ENCODE measurements around the gene KRTAP5-11. TPM values are rescaled to one million over a fixed set of nuclear protein-coding genes. Genes with fewer than 3 reads are reported as not detected.

Gene KRTAP5-11
- total and polyA plus RNA-seq, 2 of the 4 experiments (the other 2 are of a cell fraction) = not detected

GRCh38 chr11:71539017-71539416, 43.7 kb downstream of the KRTAP5-11 start:
- no peak overlapping the region for H2AK5ac ChIP-seq (ENCODE audit: low read depth, low read length)
- BruUV-seq (replicated peaks) = no TSS peak
- H2BK120ac ChIP-seq (ENCODE audit: low read depth, low read length) = no peak overlapping the region
- H2BK15ac ChIP-seq (ENCODE audit: low read depth, low read length) = no peak overlapping the region
- CTCF ChIA-PET = no interaction called here
- no peaks in the 10 kb centered on the region for H3K36me3 ChIP-seq (ENCODE audit: control insufficient read depth, insufficient read depth, low read length)
- H3K4me1 ChIP-seq (ENCODE audit: control insufficient read depth, insufficient read depth, low read length) = no peaks in the 10 kb centered on the region
- no peaks in the 10 kb centered on the region for H4K20me1 ChIP-seq (ENCODE audit: insufficient read depth, low read length)
- H3K56ac ChIP-seq (ENCODE audit: extremely low read depth, insufficient read depth, low read length) = no peak overlapping the region
- H2AK9ac ChIP-seq (replicated peaks; ENCODE audit: low read depth, low read length, poor library complexity) = no peak overlapping the region
- no peak overlapping the region for H4K5ac ChIP-seq (ENCODE audit: low read depth, low read length)
- no CpG with 5 or more reads among the region's 11 CpGs for WGBS, 2 experiments (ENCODE audit: extremely low coverage in 2 of 2, insufficient read length in 1 of 2)
- no peak overlapping the region for H3K18ac ChIP-seq (ENCODE audit: low read depth, low read length)
- H3K4me2 ChIP-seq (ENCODE audit: low read depth, low read length) = no peak overlapping the region
- no peaks in the 10 kb centered on the region for H3K9me1 ChIP-seq (ENCODE audit: insufficient read depth, low read length)
- H3K27me3 ChIP-seq (ENCODE audit: control insufficient read depth, insufficient read depth, low read length) = peaks cover 14% of the 10 kb centered on the region
- TF ChIP-seq USF2 (IDR thresholded peaks at IDR 0.05; ENCODE audit: low read depth, low read length) (no peak), BHLHE40 (IDR thresholded peaks at IDR 0.05; ENCODE audit: low read depth, low read length) (no peak), FOS (IDR thresholded peaks at IDR 0.05; ENCODE audit: low read depth, low read length) (no peak), CHD1 (IDR thresholded peaks at IDR 0.05; ENCODE audit: low read depth, low read length) (no peak), CTCF (conservative IDR thresholded peaks at IDR 0.05; ENCODE audit: low read depth, low read length) (no peak), POLR2A (IDR thresholded peaks at IDR 0.05; ENCODE audit: low read depth, low read length) (no peak), RAD21 (IDR thresholded peaks at IDR 0.05; ENCODE audit: low read length) (no peak), MAZ (IDR thresholded peaks at IDR 0.05; ENCODE audit: borderline replicate concordance, low read depth, low read length) (no peak), RFX5 (IDR thresholded peaks at IDR 0.05; ENCODE audit: low read depth, low read length) (no peak), CEBPB (IDR thresholded peaks at IDR 0.05; ENCODE audit: low read depth, low read length) (no peak), MAFK (IDR thresholded peaks at IDR 0.05; ENCODE audit: low read depth, low read length) (no peak), RCOR1 (IDR thresholded peaks at IDR 0.05; ENCODE audit: insufficient replicate concordance, low read length) (no peak), NFE2L2 (IDR thresholded peaks at IDR 0.05; ENCODE audit: low read depth, low read length) (no peak), MXI1 (IDR thresholded peaks at IDR 0.05; ENCODE audit: borderline replicate concordance, low read depth, low read length) (no peak), SMC3 (IDR thresholded peaks at IDR 0.05; ENCODE audit: low read depth, low read length) (no peak)
- TF ChIP-seq, protein P1, sequence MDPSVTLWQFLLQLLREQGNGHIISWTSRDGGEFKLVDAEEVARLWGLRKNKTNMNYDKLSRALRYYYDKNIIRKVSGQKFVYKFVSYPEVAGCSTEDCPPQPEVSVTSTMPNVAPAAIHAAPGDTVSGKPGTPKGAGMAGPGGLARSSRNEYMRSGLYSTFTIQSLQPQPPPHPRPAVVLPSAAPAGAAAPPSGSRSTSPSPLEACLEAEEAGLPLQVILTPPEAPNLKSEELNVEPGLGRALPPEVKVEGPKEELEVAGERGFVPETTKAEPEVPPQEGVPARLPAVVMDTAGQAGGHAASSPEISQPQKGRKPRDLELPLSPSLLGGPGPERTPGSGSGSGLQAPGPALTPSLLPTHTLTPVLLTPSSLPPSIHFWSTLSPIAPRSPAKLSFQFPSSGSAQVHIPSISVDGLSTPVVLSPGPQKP (IDR thresholded peaks at IDR 0.05; ENCODE audit: borderline replicate concordance, low read depth, low read length) = no peak
- ATAC-seq (ENCODE audit: low read depth) = no peak
- H3K14ac ChIP-seq (replicated peaks; ENCODE audit: low read depth, low read length) = no peak overlapping the region
- H3K79me1 ChIP-seq (ENCODE audit: low read depth in 1 of 2, low read length in 2 of 2) = no peaks in the 10 kb centered on the region
- no peaks in the 10 kb centered on the region for H3K9me3 ChIP-seq (ENCODE audit: control insufficient read depth, insufficient read depth, low read length)
- no peak overlapping the region for H4K8ac ChIP-seq (ENCODE audit: low read depth in 2 of 2, low read length in 2 of 2)
- no peak overlapping the region for H4K91ac ChIP-seq (ENCODE audit: insufficient read depth, low read depth, low read length)
- H3K4me3 ChIP-seq (ENCODE audit: insufficient read depth, low read depth, low read length) = no peak overlapping the region
- in situ Hi-C loops (cut with MboI; ENCODE audit: low sequenced_read_pairs) (no loop called here), dilution Hi-C loops (cut with HindIII; ENCODE audit: low sequenced_read_pairs, unreplicated experiment) (no loop called here), intact Hi-C loops (cut with micrococcal nuclease) (no loop called here)
- H2BK5ac ChIP-seq (ENCODE audit: low read depth, low read length, poor library complexity, severe bottlenecking) = no peak overlapping the region
- H2BK20ac ChIP-seq (ENCODE audit: low read depth, low read length) = no peak overlapping the region
- POLR2A ChIA-PET (ENCODE audit: unreplicated experiment) = no interaction called here
- no peak overlapping the region for H3K23ac ChIP-seq (ENCODE audit: low read depth, low read length)
- no peak overlapping the region for H2AFZ ChIP-seq (replicated peaks; ENCODE audit: low read length, poor library complexity)
- no peak overlapping the region for H3K9ac ChIP-seq (ENCODE audit: low read depth, low read length)
- no peak overlapping the region for H3K4ac ChIP-seq (ENCODE audit: low read depth, low read length)
- DNase-seq = no peak
- H3K27ac ChIP-seq (ENCODE audit: insufficient read depth, low read length) = no peak overlapping the region

Measured in IMR-90 (cell line).